Neural crest cell (in vitro differentiated cells): ENCODE measurements around the gene SIDT1. TPM values are rescaled to one million over a fixed set of nuclear protein-coding genes. Genes with fewer than 3 reads are reported as not detected.
A peak's percentile ranks its signal among the peaks of the same experiment; 100 is the strongest.

Experiments
- DNase-seq: peaks from one replicate; pipeline ENCODE4 v3.0.0; 2021; ENCODE audit warnings: low read depth, mixed read lengths, low spot score
- H3K27ac Mint-ChIP-seq: one replicate; pipeline ENCODE4 v1.8.0; 2021; ENCODE audit warnings: mild to moderate bottlenecking, mixed read lengths; ENCODE audit not compliant: unreplicated experiment
- H3K27me3 Mint-ChIP-seq: 2 replicates; pipeline ENCODE4 v1.8.0; 2021; ENCODE audit warnings: low read depth, mild to moderate bottlenecking, mixed read lengths
- H3K36me3 Mint-ChIP-seq: 2 replicates; pipeline ENCODE4 v1.8.0; 2021; ENCODE audit warnings: low read depth, mild to moderate bottlenecking, mixed read lengths
- H3K4me1 Mint-ChIP-seq: 2 replicates; pipeline ENCODE4 v1.8.0; 2021; ENCODE audit warnings: mixed read lengths
- H3K4me3 Mint-ChIP-seq: one replicate; pipeline ENCODE4 v1.8.0; 2021; ENCODE audit warnings: mild to moderate bottlenecking, mixed read lengths
- H3K9me3 Mint-ChIP-seq: 2 replicates; pipeline ENCODE4 v1.8.0; 2021; ENCODE audit warnings: mixed read lengths
- long read RNA-seq: library from polyadenylated mRNA; unstranded; transcript quantifications from one replicate; pipeline ENCODE4 v2.0.0, GENCODE V29; 2020
- total RNA-seq: library from RNA; stranded (reverse); gene quantifications from 2 replicates; pipeline ENCODE4 v1.2.1, GENCODE V29; 2021
- TF ChIP-seq, protein P1 (sequence below): fragments of 200-600 bp; sonication (generic); conservative IDR thresholded peaks from 2 replicates; pipeline ENCODE4 v1.5.0; 2021; ENCODE audit warnings: antibody characterized with exemption, mild to moderate bottlenecking

SIDT1 gene
- 0.23 and 0.41 TPM in 2 replicates for total RNA-seq
- long read RNA-seq = 0 reads

DNA sequence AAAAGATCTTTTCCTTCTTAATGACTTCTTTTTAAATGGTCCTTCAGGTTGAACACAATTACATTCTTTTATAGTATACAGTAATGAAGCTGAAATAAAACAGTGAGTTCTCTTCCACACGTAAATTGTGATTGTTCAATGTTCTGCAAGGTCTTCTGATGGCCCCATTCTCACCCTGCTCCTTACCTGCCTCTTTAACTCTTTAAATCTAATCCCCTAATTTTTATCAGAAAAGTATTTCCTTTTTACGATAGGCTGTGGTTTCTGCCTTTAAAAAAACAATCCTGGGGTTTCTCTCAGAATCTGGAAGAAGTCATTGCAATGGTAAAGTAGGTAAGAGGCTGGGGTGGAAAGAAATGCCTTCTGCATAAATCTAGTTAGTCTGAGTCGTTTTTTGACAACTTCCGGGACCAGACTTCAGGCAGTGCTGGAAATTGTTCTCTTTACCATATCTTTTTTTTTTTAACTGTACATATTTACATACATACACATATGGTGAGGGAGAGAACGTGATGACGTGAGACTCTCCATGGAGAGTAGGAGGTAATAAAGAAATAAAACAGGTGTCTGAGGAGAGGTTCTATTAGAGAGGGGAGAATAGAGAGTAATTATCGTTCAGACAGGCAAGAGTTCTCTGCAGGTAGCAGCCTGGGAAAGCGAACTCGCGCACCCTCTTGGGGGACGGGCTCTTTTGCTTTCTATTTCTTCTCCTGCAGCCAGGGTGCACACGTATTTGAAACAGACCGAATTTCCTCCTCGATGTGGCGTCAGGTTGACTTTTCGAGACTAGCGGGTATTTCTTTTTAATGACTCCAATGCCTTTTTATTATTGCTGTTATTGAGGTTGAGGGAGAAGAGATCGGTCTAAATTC is at the start of gene SIDT1:
Gene SIDT1 (plus strand): TSS at position 730 of the 872 bp plus-strand sequence. CDS start 467 bp downstream, outside the sequence.
- TF ChIP-seq, protein P1, sequence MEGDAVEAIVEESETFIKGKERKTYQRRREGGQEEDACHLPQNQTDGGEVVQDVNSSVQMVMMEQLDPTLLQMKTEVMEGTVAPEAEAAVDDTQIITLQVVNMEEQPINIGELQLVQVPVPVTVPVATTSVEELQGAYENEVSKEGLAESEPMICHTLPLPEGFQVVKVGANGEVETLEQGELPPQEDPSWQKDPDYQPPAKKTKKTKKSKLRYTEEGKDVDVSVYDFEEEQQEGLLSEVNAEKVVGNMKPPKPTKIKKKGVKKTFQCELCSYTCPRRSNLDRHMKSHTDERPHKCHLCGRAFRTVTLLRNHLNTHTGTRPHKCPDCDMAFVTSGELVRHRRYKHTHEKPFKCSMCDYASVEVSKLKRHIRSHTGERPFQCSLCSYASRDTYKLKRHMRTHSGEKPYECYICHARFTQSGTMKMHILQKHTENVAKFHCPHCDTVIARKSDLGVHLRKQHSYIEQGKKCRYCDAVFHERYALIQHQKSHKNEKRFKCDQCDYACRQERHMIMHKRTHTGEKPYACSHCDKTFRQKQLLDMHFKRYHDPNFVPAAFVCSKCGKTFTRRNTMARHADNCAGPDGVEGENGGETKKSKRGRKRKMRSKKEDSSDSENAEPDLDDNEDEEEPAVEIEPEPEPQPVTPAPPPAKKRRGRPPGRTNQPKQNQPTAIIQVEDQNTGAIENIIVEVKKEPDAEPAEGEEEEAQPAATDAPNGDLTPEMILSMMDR = peak; percentile 18
- no peak for DNase-seq
- Mint-ChIP-seq H3K9me3 (no peaks in the 10 kb centered on the region), H3K36me3 (no peaks in the 10 kb centered on the region), H3K4me1 (peaks cover 14% of the 10 kb centered on the region), H3K27me3 (peaks cover 94% of the 10 kb centered on the region), H3K27ac (no peak within 1 kb of the TSS), H3K4me3 (peak within 1 kb of the TSS; percentile 87)

DNA sequence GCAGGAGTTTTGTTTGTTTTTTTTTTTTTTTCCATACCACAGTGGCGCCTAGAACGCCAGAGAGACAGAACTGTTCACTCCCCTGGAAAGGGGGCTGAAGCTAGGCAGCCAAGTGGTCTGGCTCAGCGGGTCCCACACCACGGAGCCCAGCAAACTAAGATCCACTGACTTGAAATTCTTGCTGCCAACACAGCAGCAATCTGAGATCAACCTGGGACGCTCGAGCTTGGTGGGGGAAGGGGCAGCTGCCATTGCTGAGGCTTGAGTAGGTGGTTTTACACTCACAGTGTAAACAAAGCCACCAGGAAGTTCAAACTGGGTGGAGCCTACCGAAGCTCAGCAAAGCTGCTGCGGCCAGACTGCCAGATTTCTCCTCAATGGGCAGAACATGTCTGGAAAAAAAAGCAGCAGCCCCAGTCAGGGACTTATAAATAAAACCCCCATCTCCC is 47.2 kb upstream of the SIDT1 start:
- H3K36me3 Mint-ChIP-seq = peaks cover 37% of the 10 kb centered on the region
- H3K27me3 Mint-ChIP-seq = no peaks in the 10 kb centered on the region
- H3K4me3 Mint-ChIP-seq = no peak overlapping the region
- no peak overlapping the region for H3K27ac Mint-ChIP-seq
- TF ChIP-seq, protein P1 = no peak
- H3K4me1 Mint-ChIP-seq = no peaks in the 10 kb centered on the region
- no peak for DNase-seq
- peaks cover 8% of the 10 kb centered on the region for H3K9me3 Mint-ChIP-seq

DNA sequence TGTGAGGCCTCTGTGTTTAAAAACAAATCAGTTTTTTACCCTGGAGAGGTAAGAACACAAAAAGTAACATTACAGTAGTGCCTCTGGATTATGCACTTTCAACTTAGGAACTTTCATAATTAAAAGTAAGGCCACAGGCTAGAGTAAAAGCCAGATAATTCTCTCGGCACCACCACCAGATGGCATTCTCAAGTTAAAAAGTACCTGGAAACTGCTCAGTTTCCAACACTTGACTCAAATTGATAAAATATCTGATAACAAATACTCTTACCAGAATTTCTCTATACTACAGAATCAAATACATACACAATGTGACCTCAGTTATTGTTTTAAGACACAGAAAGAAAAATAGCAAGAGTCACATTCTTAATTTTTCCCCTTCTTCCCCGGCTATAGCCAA is 37.3 kb upstream of the SIDT1 start:
- DNase-seq = no peak
- Mint-ChIP-seq H3K27ac (no peak overlapping the region), H3K27me3 (no peaks in the 10 kb centered on the region), H3K9me3 (no peaks in the 10 kb centered on the region), H3K36me3 (peaks cover 12% of the 10 kb centered on the region), H3K4me1 (no peaks in the 10 kb centered on the region), H3K4me3 (no peak overlapping the region)
- TF ChIP-seq, protein P1 = peak; percentile 68

DNA sequence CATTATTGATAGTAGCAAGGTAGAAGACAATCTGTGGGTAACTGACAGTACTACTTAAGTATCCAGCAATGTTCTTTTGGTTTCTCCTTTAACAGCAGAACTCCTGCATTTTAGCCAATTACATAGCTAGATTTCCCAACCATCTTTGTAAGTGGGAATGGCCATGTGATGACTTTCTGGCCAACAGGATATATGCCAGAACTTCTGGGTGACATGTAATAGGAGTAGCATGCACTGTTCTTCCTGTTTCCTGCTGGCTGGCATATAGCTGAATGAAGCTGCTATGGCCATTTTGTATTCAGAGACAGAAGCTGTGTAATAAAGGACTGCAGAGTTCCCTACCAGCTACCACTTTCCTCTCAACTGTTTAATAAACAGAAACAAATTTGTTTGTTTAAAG is 35.4 kb upstream of the SIDT1 start:
- Mint-ChIP-seq H3K9me3 (no peaks in the 10 kb centered on the region), H3K36me3 (peaks cover 7% of the 10 kb centered on the region), H3K27me3 (no peaks in the 10 kb centered on the region), H3K4me1 (no peaks in the 10 kb centered on the region), H3K4me3 (no peak overlapping the region), H3K27ac (no peak overlapping the region)
- no peak for DNase-seq
- TF ChIP-seq, protein P1 = no peak

DNA sequence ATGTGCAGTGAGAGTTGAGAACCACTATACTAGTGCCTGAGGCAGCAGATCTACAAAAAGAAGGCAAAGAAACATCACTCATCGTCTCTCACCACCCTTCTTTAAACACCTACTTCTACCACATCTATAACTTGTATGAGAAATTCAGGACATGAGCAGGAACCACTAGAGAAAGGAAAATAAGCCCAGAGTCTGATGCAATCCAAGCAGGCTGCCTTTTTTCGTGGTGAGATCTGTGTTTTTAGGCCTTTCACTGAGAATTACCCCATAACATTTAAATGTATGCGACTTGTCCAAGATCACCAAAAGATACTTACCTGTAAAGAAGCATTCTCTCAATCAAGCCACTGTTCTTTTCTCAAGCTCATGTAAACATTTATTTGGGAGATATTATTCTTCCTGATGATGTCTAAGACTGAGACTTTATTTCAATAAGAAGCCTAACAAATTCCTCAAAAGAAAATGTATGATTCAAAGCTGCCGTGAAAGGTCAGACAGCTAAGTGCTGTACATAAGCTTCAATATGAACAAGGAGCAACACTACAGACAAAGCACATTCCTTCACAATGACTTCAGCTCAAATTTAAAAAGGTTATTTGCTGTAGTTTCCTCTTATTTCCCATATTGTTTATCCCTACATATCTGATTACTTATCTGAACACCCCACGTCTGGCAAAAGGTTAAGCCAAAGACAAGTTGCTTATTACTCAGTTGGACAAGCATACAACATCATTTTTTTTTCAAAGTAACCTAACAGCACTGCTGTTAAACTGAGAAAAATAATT is 33.9 kb upstream of the SIDT1 start:
- Mint-ChIP-seq H3K27me3 (no peaks in the 10 kb centered on the region), H3K4me3 (no peak overlapping the region), H3K36me3 (peaks cover 11% of the 10 kb centered on the region), H3K27ac (peak overlapping the region; percentile 45), H3K4me1 (no peaks in the 10 kb centered on the region), H3K9me3 (no peaks in the 10 kb centered on the region)
- DNase-seq = no peak
- TF ChIP-seq, protein P1 = no peak
